ENCODE data around the gene ADH4. TPM values are rescaled to one million over a fixed set of nuclear protein-coding genes. Genes with fewer than 3 reads are reported as not detected.

ADH4 gene
- total RNA-seq, 1 experiment from 2014 or later = 0.11 TPM

- H3K36me3 Mint-ChIP-seq = 0 out of 2 replicates have a peak, but pooled peaks cover 2% of the 10 kb centered on the region
- no peak for DNase-seq (ENCODE audit: low spot score)
- no peak for ATAC-seq
- H3K27me3 Mint-ChIP-seq (ENCODE audit: low read depth) = no peaks in the 10 kb centered on the region
- no peak overlapping the region for H3K4me3 Mint-ChIP-seq
- ChIA-PET CTCF (no interaction called here), POLR2A (no interaction called here)
- TF ChIP-seq PREB (CRISPR knock-in tag; IDR thresholded peaks at IDR 0.05; ENCODE audit: borderline replicate concordance) = no peak
- no peak for TF ChIP-seq MYBL2 (CRISPR knock-in tag; IDR thresholded peaks at IDR 0.05)
- TF ChIP-seq CBFB (CRISPR knock-in tag; IDR thresholded peaks at IDR 0.05; ENCODE audit: low read depth) = no peak
- no peak for TF ChIP-seq IRF1 (CRISPR knock-in tag; IDR thresholded peaks at IDR 0.05)
- TF ChIP-seq EMX1 (CRISPR knock-in tag; IDR thresholded peaks at IDR 0.05) = no peak
- TF ChIP-seq USF2 (CRISPR knock-in tag; IDR thresholded peaks at IDR 0.05) = no peak
- no peak for TF ChIP-seq ZNF317 (CRISPR knock-in tag; IDR thresholded peaks at IDR 0.05; ENCODE audit: borderline replicate concordance, low read depth)
- no peak for TF ChIP-seq ZNF232 (CRISPR knock-in tag; IDR thresholded peaks at IDR 0.05)
- TF ChIP-seq GRHL2 (CRISPR knock-in tag; IDR thresholded peaks at IDR 0.05; ENCODE audit: insufficient replicate concordance, severe bottlenecking) = no peak
- TF ChIP-seq ATF6 (CRISPR knock-in tag; IDR thresholded peaks at IDR 0.05) = no peak
- TF ChIP-seq TEAD4 (CRISPR knock-in tag; IDR thresholded peaks at IDR 0.05) = no peak
- no peak for TF ChIP-seq ERG (CRISPR knock-in tag; IDR thresholded peaks at IDR 0.05)
- TF ChIP-seq CTCF (IDR thresholded peaks at IDR 0.05) = no peak
- TF ChIP-seq ZNF121 (CRISPR knock-in tag; IDR thresholded peaks at IDR 0.05) = no peak
- H3K9me3 Mint-ChIP-seq = peaks cover 8% of the 10 kb centered on the region; the same call in 1 of the 2 replicates
- H3K27ac Mint-ChIP-seq = no peak overlapping the region
- H3K4me1 Mint-ChIP-seq = no peaks in the 10 kb centered on the region
These were observed 15.6 kb upstream of the ADH4 start for GRCh38 chr4:99159699-99160098.

GRCh38 chr4:99157478-99157935 is 13.4 kb upstream of the ADH4 start:
- DNase-seq (ENCODE audit: low spot score) (no peak), ATAC-seq (no peak)
- Mint-ChIP-seq H3K27me3 (ENCODE audit: low read depth) (no peaks in the 10 kb centered on the region), H3K4me1 (no peaks in the 10 kb centered on the region), H3K36me3 (0 out of 2 replicates have a peak, but pooled peaks cover 11% of the 10 kb centered on the region), H3K27ac (no peak overlapping the region), H3K9me3 (peaks cover 23% of the 10 kb centered on the region), H3K4me3 (no peak overlapping the region)
- peak; percentile 80 for TF ChIP-seq GABPB1 (CRISPR knock-in tag; IDR thresholded peaks at IDR 0.05)
- TF ChIP-seq MYBL2 (CRISPR knock-in tag; IDR thresholded peaks at IDR 0.05) = no peak
- ChIA-PET CTCF (no interaction called here), POLR2A (no interaction called here)
